Endothelial cell of umbilical vein (primary cell): ENCODE results near the gene GRAMD1B. TPM values are rescaled to one million over a fixed set of nuclear protein-coding genes. Genes with fewer than 3 reads are reported as not detected.

Experiments
- BruUV-seq: library from RNA; stranded (reverse); fragments of 400-500 nt; replicated peaks from 2 replicates; lab custom pipeline; 2021; lab: Mats Ljungman, UMichigan
- CTCF ChIA-PET: fragments of 300-600, 350-600 bp; sonication (Branson Sonifier 250); formaldehyde crosslinking; loops from one replicate; lab custom pipeline; 2021; ENCODE audit warnings: antibody characterized with exemption, inconsistent platforms; lab: Charles Lee
- POLR2A ChIA-PET: fragments of 300-600, 350-600 bp; sonication (Branson Sonifier 250); formaldehyde crosslinking; loops from one replicate; lab custom pipeline; 2021; ENCODE audit warnings: antibody characterized with exemption, inconsistent platforms; lab: Charles Lee
- DNase-seq: peaks from one replicate; pipeline ENCODE4 v3.0.0-alpha.2; 2011; ENCODE audit warnings: low read depth, low spot score
- FAIRE-seq: peaks from 2 replicates; lab custom pipeline; 2011; peaks lifted over from hg19 to GRCh38; lab: Jason Lieb, UNC
- H2AFZ ChIP-seq: 2 replicates; pipeline ENCODE4 v1.6.0; 2012; ENCODE audit warnings: low read depth, low read length, control low read depth, inconsistent platforms
- H3K27ac ChIP-seq: 2 replicates; pipeline ENCODE4 v1.5.1; 2011; ENCODE audit warnings: low read depth, mild to moderate bottlenecking, control low read depth, low read length, moderate library complexity; ENCODE audit not compliant: insufficient read depth
- H3K27me3 ChIP-seq, 2 experiments: 2 replicates each; pipeline versions ENCODE4 v1.6.0 to v1.6.1; 2011; ENCODE audit warnings: low read length in 2 of 2, mixed read lengths in 1 of 2; ENCODE audit not compliant: control insufficient read depth in 2 of 2, insufficient read depth in 2 of 2
- H3K36me3 ChIP-seq, 2 experiments: 2 replicates in 1 of 2; 3 replicates in 1 of 2; pipeline ENCODE4 v1.5.1; 2011; ENCODE audit warnings: low read length in 2 of 2, mild to moderate bottlenecking in 1 of 2, moderate library complexity in 1 of 2; ENCODE audit not compliant: control insufficient read depth in 2 of 2, insufficient read depth in 2 of 2; ENCODE audit errors: extremely low read depth in 1 of 2
- H3K4me1 ChIP-seq: 3 replicates; pipeline ENCODE4 v1.5.1; 2011; ENCODE audit warnings: mild to moderate bottlenecking, low read length; ENCODE audit not compliant: control insufficient read depth, insufficient read depth; ENCODE audit errors: extremely low read depth
- H3K4me2 ChIP-seq: 2 replicates; pipeline ENCODE4 v1.6.1; 2011; ENCODE audit warnings: low read length, control low read depth, mixed read lengths; ENCODE audit not compliant: insufficient read depth
- H3K4me3 ChIP-seq, 3 experiments: fragments of 200-600 bp in 1 of 3; sonication (generic), shearing (Covaris generic) in 1 of 3; replicated peaks in 1 of 3; 2 replicates each; pipeline ENCODE4 v1.5.1; 2011 to 2016; ENCODE audit warnings: control low read depth in 3 of 3, low read length in 3 of 3, mild to moderate bottlenecking in 2 of 3, inconsistent platforms in 1 of 3, low read depth in 1 of 3, moderate library complexity in 1 of 3; ENCODE audit not compliant: insufficient read depth in 1 of 3
- H3K79me2 ChIP-seq: 2 replicates; pipeline ENCODE4 v1.6.0; 2012; ENCODE audit warnings: low read length, inconsistent platforms; ENCODE audit not compliant: control insufficient read depth, insufficient read depth
- H3K9ac ChIP-seq: replicated peaks from 2 replicates; pipeline ENCODE3; 2011; ENCODE audit warnings: low read length, control low read depth; ENCODE audit not compliant: insufficient read depth; ENCODE audit errors: extremely low read depth
- H3K9me1 ChIP-seq: replicated peaks from 3 replicates; pipeline ENCODE4 v1.6.0; 2011; ENCODE audit warnings: mild to moderate bottlenecking, low read length; ENCODE audit not compliant: control insufficient read depth, insufficient read depth; ENCODE audit errors: extremely low read depth
- H3K9me3 ChIP-seq: replicated peaks from 2 replicates; pipeline ENCODE4 v1.5.1; 2012; ENCODE audit warnings: low read length, inconsistent platforms; ENCODE audit not compliant: control insufficient read depth, insufficient read depth
- H4K20me1 ChIP-seq: replicated peaks from 2 replicates; pipeline ENCODE3; 2011; ENCODE audit warnings: mild to moderate bottlenecking, low read length; ENCODE audit not compliant: control insufficient read depth, insufficient read depth; ENCODE audit errors: extremely low read depth
- CTCF ChIP-seq, 2 donors: IDR thresholded peaks; 1 replicate in 1 of 2; 2 replicates in 1 of 2; pipeline ENCODE4 v1.5.1; 2011; ENCODE audit warnings: low read length in 2 of 2, mild to moderate bottlenecking in 2 of 2, moderate library complexity in 2 of 2, control low read depth in 1 of 2, inconsistent platforms in 1 of 2, low read depth in 1 of 2; ENCODE audit not compliant: insufficient read depth in 1 of 2; ENCODE audit errors: extremely low read depth in 1 of 2
- EZH2 ChIP-seq: IDR thresholded peaks from 2 replicates; pipeline ENCODE4 v1.6.1; 2012; ENCODE audit warnings: borderline replicate concordance, low read depth, mild to moderate bottlenecking, moderate library complexity, low read length, inconsistent platforms; ENCODE audit not compliant: severe bottlenecking
- FOS ChIP-seq: IDR thresholded peaks from 2 replicates; pipeline ENCODE4 v1.6.1; 2011; ENCODE audit warnings: mild to moderate bottlenecking, low read length, moderate library complexity, borderline replicate concordance; ENCODE audit not compliant: insufficient read depth
- GATA2 ChIP-seq: IDR thresholded peaks from 2 replicates; pipeline ENCODE4 v1.7.0; 2011; ENCODE audit warnings: low read depth, mild to moderate bottlenecking, moderate library complexity, mixed read lengths, low read length; ENCODE audit not compliant: insufficient read length, insufficient read depth
- JUN ChIP-seq: IDR thresholded peaks from 2 replicates; pipeline ENCODE4 v1.6.1; 2011; ENCODE audit warnings: borderline replicate concordance, low read depth; ENCODE audit not compliant: insufficient read length, insufficient read depth
- MAX ChIP-seq: IDR thresholded peaks from 2 replicates; pipeline ENCODE4 v1.6.1; 2011; ENCODE audit not compliant: insufficient read depth, insufficient read length
- MYC ChIP-seq: IDR thresholded peaks from one replicate; pipeline ENCODE4 v1.6.1; 2011; ENCODE audit warnings: mild to moderate bottlenecking, low read depth, low read length
- POLR2A ChIP-seq: IDR thresholded peaks from 2 replicates; pipeline ENCODE4 v1.6.1; 2012; ENCODE audit warnings: low read depth, mild to moderate bottlenecking, control low read depth, low read length
- POLR2AphosphoS5 ChIP-seq: IDR thresholded peaks from 2 replicates; pipeline ENCODE4 v1.6.1; 2012; ENCODE audit warnings: low read depth, mild to moderate bottlenecking, control low read depth, low read length, moderate library complexity; ENCODE audit not compliant: insufficient read depth
- dilution Hi-C: fragments of 300-500 bp; cut with MboI; formaldehyde crosslinking; loops from one replicate; pipeline ENCODE4 v1.15.0; 2019; ENCODE audit warnings: low sequenced_read_pairs; ENCODE audit not compliant: extremely low pct_ligation_motif_present
- intact Hi-C: fragments of 100-400 bp; cut with micrococcal nuclease; formaldehyde crosslinking; loops from one replicate; pipeline ENCODE4 v1.10.0; 2022
- polyA plus RNA-seq, 4 experiments: library from polyadenylated mRNA; depleted of rRNA in 3 of 4; stranded (reverse) in 3 of 4; unstranded in 1 of 4; fragments of >200 nt; gene quantifications; 2 replicates each; pipeline versions ENCODE4 v1.2.1 to v1.2.3, GENCODE V29; 2011 to 2012; ENCODE audit warnings: missing spikeins in 1 of 4
- total RNA-seq: library from RNA; stranded (reverse); gene quantifications from 2 replicates; pipeline ENCODE4 v1.2.3, GENCODE V29; 2021

GRAMD1B gene
- total and polyA plus RNA-seq, 2 donors (not counting 3 experiments of a cell fraction or from before 2014, with no cell fraction given), result 5.1 to 11.1 TPM

- ChIA-PET POLR2A (no interaction called here), CTCF (interaction anchor here (0.6 to 8.1 kb wide), 18 partner anchors 9 to 371 kb away, joined by 3 to 368 read pairs (median 10); no protein-coding TSS in a partner anchor)
- Histone ChIP-seq H3K9me3 (no peaks in the 10 kb centered on the region), H2AFZ (no peak overlapping the region), H4K20me1 (no peaks in the 10 kb centered on the region), H3K27me3 (no peaks in the 10 kb centered on the region), H3K4me2 (peak overlapping the region; percentile 68), H3K4me3 (no peak overlapping the region), H3K9me1 (no peaks in the 10 kb centered on the region), H3K27ac (peak overlapping the region; percentile 92), H3K4me1 (peaks cover 30% of the 10 kb centered on the region), H3K79me2 (no peaks in the 10 kb centered on the region), H3K9ac (peak overlapping the region; percentile 64), H3K36me3 (no peaks in the 10 kb centered on the region)
- BruUV-seq, result TSS peak; percentile 97
- dilution Hi-C loops, result no loop called here
- peak; percentile 49 for TF ChIP-seq POLR2AphosphoS5
- TF ChIP-seq CTCF (IDR thresholded peaks at IDR 0.05; ENCODE audit: extremely low read depth in 1 of 2, insufficient read depth in 1 of 2, low read depth in 1 of 2, low read length in 2 of 2), result no peak
- TF ChIP-seq MYC, result no peak
- peak; percentile 75 for TF ChIP-seq JUN
- peak; percentile 31 for TF ChIP-seq GATA2
- TF ChIP-seq MAX, result no peak
- no peak for TF ChIP-seq POLR2A
- peak; percentile 73 for TF ChIP-seq FOS
- TF ChIP-seq EZH2, result no peak
- peak; percentile 95 for FAIRE-seq
- intact Hi-C loops, result loop anchor here (1.0 to 2.0 kb wide), 5 partner anchors 20 to 412 kb away; partner anchors contain the start of gene HSPA8
- DNase-seq, result peak; percentile 91
These were observed 44.0 kb downstream of the GRAMD1B start for GRCh38 chr11:123473941-123474677.
